ENCODE measurements around the gene FHIP2A. TPM values are rescaled to one million over a fixed set of nuclear protein-coding genes. Genes with fewer than 3 reads are reported as not detected.
A peak's percentile ranks its signal among the peaks of the same experiment; 100 is the strongest.

The FHIP2A gene
- total RNA-seq, 1 experiment from 2014 or later = 10.8 TPM

DNA sequence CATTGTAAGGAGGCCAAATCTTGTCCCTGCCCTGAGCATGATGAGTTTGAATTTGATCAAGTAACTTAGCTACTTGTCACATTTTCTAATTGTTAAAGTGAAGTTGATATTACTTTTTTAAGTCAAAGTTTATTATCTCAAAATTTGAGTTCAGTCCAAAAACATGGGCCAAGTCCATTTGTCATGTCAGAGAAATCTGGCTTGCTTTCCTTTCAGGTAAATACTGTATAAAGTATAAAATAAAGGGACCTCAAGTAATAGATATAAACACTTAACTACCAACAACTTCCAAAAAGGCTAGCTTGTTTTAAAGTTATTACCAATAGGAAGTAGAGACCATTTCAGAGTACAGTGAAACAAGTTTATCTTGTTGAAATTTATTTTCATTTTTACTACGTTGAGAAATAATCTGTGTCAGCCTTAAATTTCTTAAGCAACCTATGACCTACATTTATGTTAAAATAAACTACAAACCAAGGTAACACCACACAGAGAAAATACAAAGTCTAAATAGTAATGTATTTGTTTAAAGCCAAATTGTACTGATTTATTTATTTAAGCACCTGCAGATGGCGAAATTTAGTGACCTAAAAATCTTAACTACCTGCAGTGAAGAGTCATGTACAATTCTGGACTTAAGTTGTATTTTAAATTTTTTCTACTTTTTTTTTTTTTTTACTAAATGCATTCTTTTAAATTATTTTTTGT is 36.5 kb downstream of the FHIP2A start:
- CTCF ChIA-PET = no interaction called here
- Mint-ChIP-seq H3K36me3 (ENCODE audit: insufficient read depth, unreplicated experiment) (peaks cover 5% of the 10 kb centered on the region), H3K9me3 (ENCODE audit: low read depth, unreplicated experiment) (no peaks in the 10 kb centered on the region), H3K27ac (ENCODE audit: unreplicated experiment) (peak overlapping the region; percentile 41), H3K27me3 (ENCODE audit: unreplicated experiment) (no peaks in the 10 kb centered on the region), H3K4me3 (ENCODE audit: low read depth, unreplicated experiment) (no peak overlapping the region), H3K4me1 (ENCODE audit: low read depth, unreplicated experiment) (peaks cover 10% of the 10 kb centered on the region)
- TF ChIP-seq, protein P1, sequence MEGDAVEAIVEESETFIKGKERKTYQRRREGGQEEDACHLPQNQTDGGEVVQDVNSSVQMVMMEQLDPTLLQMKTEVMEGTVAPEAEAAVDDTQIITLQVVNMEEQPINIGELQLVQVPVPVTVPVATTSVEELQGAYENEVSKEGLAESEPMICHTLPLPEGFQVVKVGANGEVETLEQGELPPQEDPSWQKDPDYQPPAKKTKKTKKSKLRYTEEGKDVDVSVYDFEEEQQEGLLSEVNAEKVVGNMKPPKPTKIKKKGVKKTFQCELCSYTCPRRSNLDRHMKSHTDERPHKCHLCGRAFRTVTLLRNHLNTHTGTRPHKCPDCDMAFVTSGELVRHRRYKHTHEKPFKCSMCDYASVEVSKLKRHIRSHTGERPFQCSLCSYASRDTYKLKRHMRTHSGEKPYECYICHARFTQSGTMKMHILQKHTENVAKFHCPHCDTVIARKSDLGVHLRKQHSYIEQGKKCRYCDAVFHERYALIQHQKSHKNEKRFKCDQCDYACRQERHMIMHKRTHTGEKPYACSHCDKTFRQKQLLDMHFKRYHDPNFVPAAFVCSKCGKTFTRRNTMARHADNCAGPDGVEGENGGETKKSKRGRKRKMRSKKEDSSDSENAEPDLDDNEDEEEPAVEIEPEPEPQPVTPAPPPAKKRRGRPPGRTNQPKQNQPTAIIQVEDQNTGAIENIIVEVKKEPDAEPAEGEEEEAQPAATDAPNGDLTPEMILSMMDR (IDR thresholded peaks at IDR 0.05; ENCODE audit: unreplicated experiment) = no peak
- no peak for DNase-seq
- no TSS peak for BruUV-seq (replicated peaks)
- intact Hi-C loops (cut with micrococcal nuclease; ENCODE audit: unreplicated experiment) = loop anchor here (2.0 kb wide), 1 partner anchor 33 kb away; no protein-coding TSS in a partner anchor

DNA sequence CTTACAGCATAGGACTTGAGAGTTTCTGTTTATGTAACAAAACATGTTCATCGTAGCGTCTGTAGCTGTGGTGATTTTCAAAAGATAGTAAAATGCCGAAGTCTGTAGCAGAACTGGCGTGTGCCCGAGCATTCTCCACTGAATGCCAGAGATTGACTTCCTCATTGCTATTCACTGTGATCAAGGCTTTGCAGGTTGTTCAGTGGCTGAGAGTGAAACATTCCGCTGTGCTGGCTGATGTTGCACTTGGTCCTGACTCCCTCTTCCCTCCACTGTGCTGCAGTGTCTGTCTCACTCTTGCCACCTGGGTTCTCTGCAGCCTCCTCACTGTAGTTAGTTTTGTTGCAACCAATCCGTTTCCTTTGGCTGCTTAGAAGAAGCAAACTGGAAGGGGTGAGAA is 37.6 kb downstream of the FHIP2A start:
- TF ChIP-seq, protein P1 (IDR thresholded peaks at IDR 0.05; ENCODE audit: unreplicated experiment) = no peak
- Mint-ChIP-seq H3K4me3 (ENCODE audit: low read depth, unreplicated experiment) (no peak overlapping the region), H3K9me3 (ENCODE audit: low read depth, unreplicated experiment) (no peaks in the 10 kb centered on the region), H3K4me1 (ENCODE audit: low read depth, unreplicated experiment) (peaks cover 10% of the 10 kb centered on the region), H3K27me3 (ENCODE audit: unreplicated experiment) (no peaks in the 10 kb centered on the region), H3K36me3 (ENCODE audit: insufficient read depth, unreplicated experiment) (peaks cover 5% of the 10 kb centered on the region), H3K27ac (ENCODE audit: unreplicated experiment) (no peak overlapping the region)
- BruUV-seq (replicated peaks) = no TSS peak
- no peak for DNase-seq
- CTCF ChIA-PET = no interaction called here
- intact Hi-C loops (cut with micrococcal nuclease; ENCODE audit: unreplicated experiment) = no loop called here

DNA sequence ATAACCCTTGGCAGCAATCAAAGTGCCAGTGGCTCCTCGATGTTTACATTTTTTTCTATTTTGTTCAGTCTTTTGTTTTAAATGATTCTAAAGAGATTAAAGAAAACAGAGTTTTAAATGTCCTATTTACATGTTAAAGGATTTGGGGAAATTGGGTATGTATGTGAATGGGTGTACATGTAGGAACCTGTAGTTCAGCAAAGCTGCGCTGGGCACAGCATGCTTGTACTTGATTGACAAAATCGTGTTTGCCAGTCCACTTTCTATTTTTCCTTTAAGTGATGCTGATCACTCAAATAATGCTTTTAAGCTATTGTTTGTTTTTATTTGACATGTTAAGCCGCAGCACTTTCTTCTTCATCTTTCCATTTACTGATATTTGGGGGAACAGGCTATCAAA is 40.9 kb downstream of the FHIP2A start:
- TF ChIP-seq, protein P1 (IDR thresholded peaks at IDR 0.05; ENCODE audit: unreplicated experiment) = no peak
- Mint-ChIP-seq H3K27me3 (ENCODE audit: unreplicated experiment) (no peaks in the 10 kb centered on the region), H3K4me1 (ENCODE audit: low read depth, unreplicated experiment) (peaks cover 4% of the 10 kb centered on the region), H3K36me3 (ENCODE audit: insufficient read depth, unreplicated experiment) (peaks cover 5% of the 10 kb centered on the region), H3K4me3 (ENCODE audit: low read depth, unreplicated experiment) (no peak overlapping the region), H3K9me3 (ENCODE audit: low read depth, unreplicated experiment) (no peaks in the 10 kb centered on the region), H3K27ac (ENCODE audit: unreplicated experiment) (no peak overlapping the region)
- no TSS peak for BruUV-seq (replicated peaks)
- intact Hi-C loops (cut with micrococcal nuclease; ENCODE audit: unreplicated experiment) = no loop called here
- DNase-seq = no peak
- CTCF ChIA-PET = no interaction called here

DNA sequence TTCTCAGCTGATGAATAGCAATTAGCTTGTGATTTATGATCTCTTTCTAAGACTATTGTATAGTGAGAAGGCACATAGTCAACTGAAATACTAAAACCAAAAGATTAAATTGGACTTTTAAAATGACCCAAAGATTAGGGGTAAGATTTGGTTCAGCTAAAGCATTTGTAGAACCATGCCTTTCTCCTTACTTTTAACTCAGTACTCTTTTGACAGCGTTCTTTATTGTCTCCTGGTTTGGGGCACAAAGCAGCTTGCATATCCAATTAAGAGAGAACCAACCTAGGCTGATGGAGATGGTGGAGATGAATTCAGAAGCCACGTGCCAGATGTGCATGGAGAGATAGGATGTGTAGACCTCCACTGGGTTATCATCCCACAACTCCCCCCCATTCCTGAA is 45.8 kb downstream of the FHIP2A start:
- TF ChIP-seq, protein P1 (IDR thresholded peaks at IDR 0.05; ENCODE audit: unreplicated experiment) = no peak
- no peak for DNase-seq
- CTCF ChIA-PET = interaction anchor here (0.6 to 0.7 kb wide), 2 partner anchors 36 to 336 kb away, joined by 3 to 5 read pairs; no protein-coding TSS in a partner anchor
- intact Hi-C loops (cut with micrococcal nuclease; ENCODE audit: unreplicated experiment) = no loop called here
- H3K4me3 Mint-ChIP-seq (ENCODE audit: low read depth, unreplicated experiment) = no peak overlapping the region
- H3K36me3 Mint-ChIP-seq (ENCODE audit: insufficient read depth, unreplicated experiment) = no peaks in the 10 kb centered on the region
- no TSS peak for BruUV-seq (replicated peaks)
- H3K27me3 Mint-ChIP-seq (ENCODE audit: unreplicated experiment) = no peaks in the 10 kb centered on the region
- H3K4me1 Mint-ChIP-seq (ENCODE audit: low read depth, unreplicated experiment) = no peaks in the 10 kb centered on the region
- no peaks in the 10 kb centered on the region for H3K9me3 Mint-ChIP-seq (ENCODE audit: low read depth, unreplicated experiment)
- H3K27ac Mint-ChIP-seq (ENCODE audit: unreplicated experiment) = no peak overlapping the region

All from Calu3 (cell line).